ENCODE data around the gene TMEM9.

DNA sequence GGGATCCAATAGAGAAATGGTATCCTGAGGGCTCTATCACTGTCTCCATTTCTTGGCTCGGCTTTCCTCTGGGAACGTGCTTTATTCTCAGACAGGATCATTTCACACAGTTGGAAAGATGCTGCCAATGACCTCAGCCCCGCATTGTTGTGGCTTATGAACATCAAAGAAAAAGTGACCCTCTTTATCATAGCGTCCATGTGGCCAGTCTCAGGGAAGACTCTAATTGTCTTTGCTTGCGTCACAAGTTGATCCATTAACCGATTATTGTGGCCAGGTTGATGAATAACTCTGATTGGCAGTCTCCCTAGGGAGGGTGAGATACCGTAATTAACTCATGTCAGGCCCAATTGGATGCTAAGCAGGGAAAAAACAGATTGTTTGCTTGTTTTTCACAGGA is 10.4 kb upstream of the TMEM9 start:
- TF ChIP-seq EZH2phosphoT487 (IDR thresholded peaks at IDR 0.05; ENCODE audit: low read depth): no peak
- TF ChIP-seq, protein P1, sequence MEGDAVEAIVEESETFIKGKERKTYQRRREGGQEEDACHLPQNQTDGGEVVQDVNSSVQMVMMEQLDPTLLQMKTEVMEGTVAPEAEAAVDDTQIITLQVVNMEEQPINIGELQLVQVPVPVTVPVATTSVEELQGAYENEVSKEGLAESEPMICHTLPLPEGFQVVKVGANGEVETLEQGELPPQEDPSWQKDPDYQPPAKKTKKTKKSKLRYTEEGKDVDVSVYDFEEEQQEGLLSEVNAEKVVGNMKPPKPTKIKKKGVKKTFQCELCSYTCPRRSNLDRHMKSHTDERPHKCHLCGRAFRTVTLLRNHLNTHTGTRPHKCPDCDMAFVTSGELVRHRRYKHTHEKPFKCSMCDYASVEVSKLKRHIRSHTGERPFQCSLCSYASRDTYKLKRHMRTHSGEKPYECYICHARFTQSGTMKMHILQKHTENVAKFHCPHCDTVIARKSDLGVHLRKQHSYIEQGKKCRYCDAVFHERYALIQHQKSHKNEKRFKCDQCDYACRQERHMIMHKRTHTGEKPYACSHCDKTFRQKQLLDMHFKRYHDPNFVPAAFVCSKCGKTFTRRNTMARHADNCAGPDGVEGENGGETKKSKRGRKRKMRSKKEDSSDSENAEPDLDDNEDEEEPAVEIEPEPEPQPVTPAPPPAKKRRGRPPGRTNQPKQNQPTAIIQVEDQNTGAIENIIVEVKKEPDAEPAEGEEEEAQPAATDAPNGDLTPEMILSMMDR (IDR thresholded peaks at IDR 0.05; ENCODE audit: low read depth, low read length): no peak
